B cell (primary cell): ENCODE results near the gene UBXN7. TPM values are rescaled to one million over a fixed set of nuclear protein-coding genes. Genes with fewer than 3 reads are reported as not detected.

ENCODE experiments used
- ATAC-seq: fragments of 200-7000 bp; cut with Tn5 transposase; one replicate; pipeline ENCODE4 v1.10.0; 2021; ENCODE audit warnings: low read depth, mild to moderate bottlenecking, moderate number of reproducible peaks, moderate library complexity
- CTCF ChIA-PET: fragments of 350-600 bp; sonication (Branson Sonifier 250); formaldehyde crosslinking; loops from one replicate; lab custom pipeline; 2021; ENCODE audit warnings: antibody characterized with exemption, inconsistent platforms; lab: Charles Lee
- POLR2A ChIA-PET: fragments of 350-600 bp; sonication (Branson Sonifier 250); formaldehyde crosslinking; loops from one replicate; lab custom pipeline; 2021; ENCODE audit warnings: antibody characterized with exemption; lab: Charles Lee
- DNase-seq: peaks from one replicate; pipeline ENCODE4 v3.0.0; 2013
- H2AFZ ChIP-seq: 2 replicates; pipeline ENCODE4 v1.6.1; 2012; ENCODE audit warnings: mild to moderate bottlenecking, low read depth, low read length; ENCODE audit not compliant: insufficient read depth, poor library complexity, severe bottlenecking
- H3K27ac ChIP-seq, 2 donors: 1 replicate in 1 of 2; 2 replicates in 1 of 2; pipeline ENCODE4 v1.5.1; 2012 to 2013; ENCODE audit warnings: low read length in 2 of 2, mild to moderate bottlenecking in 2 of 2, moderate library complexity in 1 of 2
- H3K27me3 ChIP-seq, 4 experiments: fragments of 200-600 bp in 1 of 4; sonication (generic) in 1 of 4; replicated peaks in 1 of 4; 1 replicate in 2 of 4; 2 replicates in 2 of 4; pipeline versions ENCODE4 v1.6.1 to v1.7.0; 2013 to 2016; ENCODE audit warnings: low read length in 3 of 4, mild to moderate bottlenecking in 2 of 4, mixed read lengths in 1 of 4, moderate library complexity in 1 of 4; ENCODE audit not compliant: insufficient read depth in 4 of 4, control insufficient read depth in 3 of 4; ENCODE audit errors: control extremely low read depth in 1 of 4
- H3K36me3 ChIP-seq, 2 experiments: replicated peaks in 1 of 2; 1 replicate in 1 of 2; 2 replicates in 1 of 2; pipeline versions ENCODE4 v1.6.1 to v1.7.1; 2013; ENCODE audit warnings: low read length in 1 of 2; ENCODE audit not compliant: insufficient read depth in 2 of 2, control insufficient read depth in 1 of 2; ENCODE audit errors: control extremely low read depth in 1 of 2, extremely low read depth in 1 of 2
- H3K4me1 ChIP-seq, 2 donors: fragments of 200-600 bp in 1 of 2; sonication (generic) in 1 of 2; 1 replicate in 1 of 2; 2 replicates in 1 of 2; pipeline versions ENCODE4 v1.5.1 to v1.6.1; 2013 to 2017; ENCODE audit warnings: low read length in 2 of 2; ENCODE audit not compliant: control insufficient read depth in 2 of 2, insufficient read depth in 2 of 2
- H3K4me2 ChIP-seq: replicated peaks from 2 replicates; pipeline ENCODE3; 2012; ENCODE audit warnings: mild to moderate bottlenecking, low read depth, low read length; ENCODE audit not compliant: poor library complexity, severe bottlenecking
- H3K4me3 ChIP-seq, 5 experiments: fragments of 200-600 bp in 1 of 5; sonication (generic) in 1 of 5; 1 replicate in 3 of 5; 2 replicates in 2 of 5; pipeline versions ENCODE4 v1.5.1 to v1.7.0; 2011 to 2016; ENCODE audit warnings: low read length in 4 of 5, mild to moderate bottlenecking in 4 of 5, low read depth in 2 of 5, control low read depth in 1 of 5, moderate library complexity in 1 of 5; ENCODE audit not compliant: insufficient read depth in 1 of 5; ENCODE audit errors: control extremely low read depth in 1 of 5, extremely low read depth in 1 of 5
- H3K79me2 ChIP-seq: fragments of 200-600 bp; sonication (generic); one replicate; pipeline ENCODE4 v1.6.0; 2016; ENCODE audit warnings: low read length; ENCODE audit not compliant: control insufficient read depth, insufficient read depth
- H3K9ac ChIP-seq: fragments of 200-600 bp; sonication (generic); 2 replicates; pipeline ENCODE4 v1.6.1; 2017; ENCODE audit warnings: mild to moderate bottlenecking, low read length, moderate library complexity
- H3K9me3 ChIP-seq, 3 donors: one replicate each; pipeline versions ENCODE4 v1.6.1 to v1.7.1; 2013; ENCODE audit warnings: low read length in 2 of 3; ENCODE audit not compliant: control insufficient read depth in 2 of 3, insufficient read depth in 1 of 3; ENCODE audit errors: control extremely low read depth in 1 of 3
- H4K20me1 ChIP-seq: 2 replicates; pipeline ENCODE4 v1.6.0; 2012; ENCODE audit warnings: mild to moderate bottlenecking, low read length; ENCODE audit not compliant: insufficient read depth, control insufficient read depth, poor library complexity, severe bottlenecking
- H3K27ac Mint-ChIP-seq: one replicate; pipeline ENCODE4 v1.8.0; 2021; ENCODE audit warnings: mixed read lengths
- H3K27me3 Mint-ChIP-seq: one replicate; pipeline ENCODE4 v1.8.0; 2021; ENCODE audit warnings: mixed read lengths
- H3K4me1 Mint-ChIP-seq: one replicate; pipeline ENCODE4 v1.8.0; 2021; ENCODE audit warnings: mixed read lengths
- H3K4me3 Mint-ChIP-seq: one replicate; pipeline ENCODE4 v1.8.0; 2021; ENCODE audit warnings: mixed read lengths
- H3K9me3 Mint-ChIP-seq: one replicate; pipeline ENCODE4 v1.8.0; 2022; ENCODE audit warnings: mixed read lengths; ENCODE audit not compliant: insufficient read depth
- CTCF ChIP-seq: fragments of 200-600 bp; IDR thresholded peaks from one replicate; pipeline ENCODE4 v1.8.0; 2022; ENCODE audit warnings: antibody characterized with exemption, mild to moderate bottlenecking
- EZH2 ChIP-seq: IDR thresholded peaks from 2 replicates; pipeline ENCODE4 v1.6.1; 2012; ENCODE audit warnings: borderline replicate concordance, low read depth, mild to moderate bottlenecking, moderate library complexity, low read length; ENCODE audit not compliant: insufficient read depth, poor library complexity, severe bottlenecking
- WGBS: methylation state at CpG from one replicate; pipeline ENCODE4 v1.1.5; 2013; ENCODE audit warnings: missing lambda C conversion rate; ENCODE audit not compliant: insufficient coverage; 5-methylcytosine and 5-hydroxymethylcytosine counted together
- intact Hi-C: fragments of 100-400 bp; cut with micrococcal nuclease; formaldehyde crosslinking; loops from one replicate; pipeline ENCODE4 v1.10.0; 2022
- polyA plus RNA-seq: library from polyadenylated mRNA; depleted of rRNA; stranded (reverse); fragments of >200 nt; gene quantifications from 2 replicates; pipeline ENCODE4 v1.2.3, GENCODE V29; 2012
- total RNA-seq, 2 donors: library from RNA; stranded (reverse); fragments of 120-200 nt in 1 of 2; gene quantifications; 1 replicate in 1 of 2; 2 replicates in 1 of 2; pipeline versions ENCODE4 v1.2.3 to v1.2.4, GENCODE V29; 2013 to 2022

The UBXN7 gene
- total and polyA plus RNA-seq, 2 donors (not counting 1 experiment from before 2014, with no cell fraction given), result 7.4 to 107 TPM

- Histone ChIP-seq H3K79me2 (no peaks in the 10 kb centered on the region), H2AFZ (no peak overlapping the region), H3K9me3 (no peaks in the 10 kb centered on the region), H3K4me1 (no peaks in the 10 kb centered on the region), H4K20me1 (no peaks in the 10 kb centered on the region), H3K4me2 (no peak overlapping the region), H3K36me3 (peaks cover 7 to 27% of the 10 kb centered on the region in 2 experiments), H3K27ac (no peak overlapping the region), H3K9ac (no peak overlapping the region), H3K4me3 (no peak overlapping the region), H3K27me3 (no peaks in the 10 kb centered on the region)
- no peak overlapping the region for H3K27ac Mint-ChIP-seq
- CTCF ChIA-PET, result no interaction called here
- POLR2A ChIA-PET, result no interaction called here
- TF ChIP-seq EZH2 (no peak), CTCF (no peak)
- DNase-seq (no peak), ATAC-seq (no peak)
- no peaks in the 10 kb centered on the region for H3K9me3 Mint-ChIP-seq
- H3K4me1 Mint-ChIP-seq, result no peaks in the 10 kb centered on the region
- no peaks in the 10 kb centered on the region for H3K27me3 Mint-ChIP-seq
- H3K4me3 Mint-ChIP-seq, result no peak overlapping the region
- intact Hi-C loops, result loop anchor here (10.0 kb wide), 1 partner anchor 97 kb away; no protein-coding TSS in a partner anchor
- no CpG with 5 or more reads among the region's 6 CpGs for WGBS
Observed at GRCh38 chr3:196351541-196351940, 80.7 kb downstream of the UBXN7 start.

GRCh38 chr3:196350067-196350466, 82.2 kb downstream of the UBXN7 start:
- H3K36me3 ChIP-seq, result peaks cover 3 to 12% of the 10 kb centered on the region in 2 experiments
- H3K27me3 ChIP-seq, result no peaks in the 10 kb centered on the region
- no peaks in the 10 kb centered on the region for H4K20me1 ChIP-seq
- H3K4me3 Mint-ChIP-seq, result no peak overlapping the region
- POLR2A ChIA-PET, result no interaction called here
- no peaks in the 10 kb centered on the region for H3K27me3 Mint-ChIP-seq
- H3K79me2 ChIP-seq, result no peaks in the 10 kb centered on the region
- CTCF ChIA-PET, result no interaction called here
- H3K4me3 ChIP-seq, result no peak overlapping the region
- DNase-seq, result no peak
- no peak overlapping the region for H2AFZ ChIP-seq
- H3K27ac ChIP-seq, result no peak overlapping the region
- H3K4me1 Mint-ChIP-seq, result peaks cover 9% of the 10 kb centered on the region
- H3K4me1 ChIP-seq, result peaks cover 7 to 8% of the 10 kb centered on the region in 2 donors
- TF ChIP-seq EZH2, result no peak
- TF ChIP-seq CTCF, result no peak
- H3K4me2 ChIP-seq, result no peak overlapping the region
- no peaks in the 10 kb centered on the region for H3K9me3 ChIP-seq
- H3K9me3 Mint-ChIP-seq, result no peaks in the 10 kb centered on the region
- no peak overlapping the region for H3K27ac Mint-ChIP-seq
- ATAC-seq, result no peak
- intact Hi-C loops, result loop anchor here (10.0 kb wide), 1 partner anchor 95 kb away; no protein-coding TSS in a partner anchor
- H3K9ac ChIP-seq, result no peak overlapping the region
